ENCODE measurements around the gene TACR1. TPM values are rescaled to one million over a fixed set of nuclear protein-coding genes. Genes with fewer than 3 reads are reported as not detected.

TACR1 gene
- total RNA-seq, 4 donors from 2014 or later = 1.1 to 5.6 TPM; not detected in 2

DNA sequence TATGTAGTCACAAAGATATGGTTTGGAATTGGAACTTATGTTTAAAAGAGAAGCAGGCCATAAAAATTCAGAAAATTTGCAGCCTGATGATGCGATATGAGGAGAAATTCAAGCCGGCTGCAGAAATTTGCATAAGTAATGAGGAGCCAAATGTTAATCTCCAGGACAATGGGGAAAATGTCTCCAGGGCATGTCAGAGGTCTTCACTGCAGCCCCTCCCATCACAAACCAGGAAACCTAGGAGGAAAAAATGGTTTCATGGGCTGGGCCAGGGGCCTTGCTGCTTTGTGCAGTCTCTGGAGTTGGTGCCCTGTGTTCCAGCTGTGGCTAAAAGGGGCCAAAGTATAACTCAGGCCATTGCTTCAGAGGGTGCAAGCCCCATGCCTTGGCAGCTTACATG lies 28.4 kb downstream of the TACR1 start:
- no peaks in the 10 kb centered on the region for H3K27me3 ChIP-seq
- H3K4me1 ChIP-seq = no peaks in the 10 kb centered on the region
- no peak for DNase-seq
- TF ChIP-seq, protein P1, sequence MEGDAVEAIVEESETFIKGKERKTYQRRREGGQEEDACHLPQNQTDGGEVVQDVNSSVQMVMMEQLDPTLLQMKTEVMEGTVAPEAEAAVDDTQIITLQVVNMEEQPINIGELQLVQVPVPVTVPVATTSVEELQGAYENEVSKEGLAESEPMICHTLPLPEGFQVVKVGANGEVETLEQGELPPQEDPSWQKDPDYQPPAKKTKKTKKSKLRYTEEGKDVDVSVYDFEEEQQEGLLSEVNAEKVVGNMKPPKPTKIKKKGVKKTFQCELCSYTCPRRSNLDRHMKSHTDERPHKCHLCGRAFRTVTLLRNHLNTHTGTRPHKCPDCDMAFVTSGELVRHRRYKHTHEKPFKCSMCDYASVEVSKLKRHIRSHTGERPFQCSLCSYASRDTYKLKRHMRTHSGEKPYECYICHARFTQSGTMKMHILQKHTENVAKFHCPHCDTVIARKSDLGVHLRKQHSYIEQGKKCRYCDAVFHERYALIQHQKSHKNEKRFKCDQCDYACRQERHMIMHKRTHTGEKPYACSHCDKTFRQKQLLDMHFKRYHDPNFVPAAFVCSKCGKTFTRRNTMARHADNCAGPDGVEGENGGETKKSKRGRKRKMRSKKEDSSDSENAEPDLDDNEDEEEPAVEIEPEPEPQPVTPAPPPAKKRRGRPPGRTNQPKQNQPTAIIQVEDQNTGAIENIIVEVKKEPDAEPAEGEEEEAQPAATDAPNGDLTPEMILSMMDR (IDR thresholded peaks at IDR 0.05) = no peak
- no peak for TF ChIP-seq POLR2A (IDR thresholded peaks at IDR 0.05)
- no peak overlapping the region for H3K4me3 ChIP-seq
- H3K27ac ChIP-seq = no peak overlapping the region
- H3K36me3 ChIP-seq = no peaks in the 10 kb centered on the region
- H3K9me3 ChIP-seq = no peaks in the 10 kb centered on the region

DNA sequence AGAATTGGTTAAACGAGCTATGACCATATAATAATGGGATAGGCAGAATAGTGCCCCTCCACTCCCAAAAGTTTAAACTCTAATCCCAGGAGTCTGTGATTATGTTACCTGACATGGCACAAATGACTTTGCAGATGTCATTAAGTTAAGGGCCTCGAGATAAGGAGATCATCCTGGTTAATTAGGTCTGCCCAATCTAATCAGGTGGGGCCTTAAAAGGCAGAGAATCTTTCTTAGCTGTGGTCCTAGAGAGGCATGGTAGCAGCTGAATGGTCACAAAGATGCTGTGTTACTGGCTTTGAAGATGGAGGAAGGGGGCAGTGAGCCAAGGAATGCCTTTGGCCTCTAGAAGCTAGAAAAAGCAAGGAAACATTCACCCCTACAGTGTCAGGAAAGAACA lies 31.1 kb downstream of the TACR1 start:
- TF ChIP-seq, protein P1 (IDR thresholded peaks at IDR 0.05) = no peak
- TF ChIP-seq POLR2A (IDR thresholded peaks at IDR 0.05) = no peak
- DNase-seq = no peak
- H3K9me3 ChIP-seq = no peaks in the 10 kb centered on the region

DNA sequence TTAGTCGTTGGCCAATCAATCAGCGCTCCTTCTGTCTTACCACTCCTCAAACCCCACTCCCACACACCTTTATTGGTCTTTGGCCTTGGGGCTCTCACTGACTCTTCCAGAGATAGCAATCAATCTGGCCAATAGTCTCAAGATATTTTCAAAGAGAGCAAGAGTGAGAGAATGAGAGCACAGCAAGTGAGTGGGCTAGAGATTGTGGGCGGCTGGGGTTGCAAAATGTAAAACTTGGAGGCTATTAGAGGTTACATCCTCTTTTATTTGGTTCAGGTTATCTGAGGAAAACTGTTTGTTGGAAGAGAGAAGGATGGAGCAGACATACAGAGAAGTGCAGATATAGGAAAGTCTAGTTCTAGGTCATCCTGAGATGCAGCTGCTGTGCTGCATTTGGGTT lies 32.8 kb downstream of the TACR1 start:
- Histone ChIP-seq H3K27me3 (no peaks in the 10 kb centered on the region), H3K4me1 (no peaks in the 10 kb centered on the region), H3K9me3 (no peaks in the 10 kb centered on the region), H3K27ac (no peak overlapping the region), H3K36me3 (no peaks in the 10 kb centered on the region), H3K4me3 (no peak overlapping the region)
- TF ChIP-seq POLR2A (IDR thresholded peaks at IDR 0.05) = no peak
- TF ChIP-seq, protein P1 (IDR thresholded peaks at IDR 0.05) = no peak
- no peak for DNase-seq

More for the DNA sequence above, 31.1 kb downstream of the TACR1 start:
- Histone ChIP-seq H3K4me1 (no peaks in the 10 kb centered on the region), H3K27ac (no peak overlapping the region), H3K36me3 (no peaks in the 10 kb centered on the region), H3K27me3 (no peaks in the 10 kb centered on the region), H3K4me3 (no peak overlapping the region)

DNA sequence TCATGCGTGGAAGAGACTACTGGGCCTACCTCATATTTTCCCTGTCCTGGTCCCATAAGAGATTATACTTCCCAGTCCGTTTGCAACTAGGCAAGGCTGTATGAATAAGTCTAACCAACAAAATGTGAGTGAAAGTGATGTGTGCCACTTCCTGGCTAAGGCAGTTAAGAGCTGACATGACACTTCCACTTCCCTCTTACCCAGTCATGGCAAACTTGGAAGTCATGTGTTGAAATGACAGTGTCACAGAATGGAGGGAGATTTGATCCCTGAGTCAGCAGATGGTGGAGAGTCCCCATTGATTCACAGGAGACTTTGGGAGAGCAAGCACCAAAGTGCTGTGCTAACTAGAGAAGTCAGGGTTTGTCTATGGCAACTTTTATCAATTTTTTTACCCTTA lies 36.4 kb downstream of the TACR1 start:
- no peak overlapping the region for H3K4me3 ChIP-seq
- H3K27me3 ChIP-seq = no peaks in the 10 kb centered on the region
- H3K9me3 ChIP-seq = no peaks in the 10 kb centered on the region
- H3K4me1 ChIP-seq = no peaks in the 10 kb centered on the region
- H3K27ac ChIP-seq = no peak overlapping the region
- no peak for TF ChIP-seq POLR2A (IDR thresholded peaks at IDR 0.05)
- TF ChIP-seq, protein P1 (IDR thresholded peaks at IDR 0.05) = no peak
- DNase-seq = no peak
- H3K36me3 ChIP-seq = no peaks in the 10 kb centered on the region

DNA sequence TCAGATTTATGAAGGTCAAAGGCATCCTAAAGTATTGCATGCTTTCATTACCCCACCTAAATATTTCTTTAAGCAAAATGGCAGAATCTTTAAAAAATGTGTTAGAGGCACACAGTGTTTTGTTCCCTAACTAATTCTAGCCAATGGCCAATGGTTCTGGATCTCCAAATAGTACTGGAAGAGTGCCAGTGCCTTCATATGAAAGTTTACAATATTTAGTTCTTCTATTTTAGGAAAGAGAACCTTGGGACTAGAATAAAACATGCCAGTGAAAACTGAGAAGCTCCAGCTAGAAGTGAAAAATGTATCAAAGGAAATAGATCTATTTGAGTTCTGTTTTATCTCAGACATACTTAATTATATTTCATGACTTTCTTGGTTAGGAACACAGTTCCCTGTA lies 37.1 kb downstream of the TACR1 start:
- H3K27me3 ChIP-seq = no peaks in the 10 kb centered on the region
- TF ChIP-seq, protein P1 (IDR thresholded peaks at IDR 0.05) = no peak
- TF ChIP-seq POLR2A (IDR thresholded peaks at IDR 0.05) = no peak
- no peak overlapping the region for H3K4me3 ChIP-seq
- no peak overlapping the region for H3K27ac ChIP-seq
- DNase-seq = no peak
- no peaks in the 10 kb centered on the region for H3K4me1 ChIP-seq
- H3K9me3 ChIP-seq = no peaks in the 10 kb centered on the region
- H3K36me3 ChIP-seq = no peaks in the 10 kb centered on the region

DNA sequence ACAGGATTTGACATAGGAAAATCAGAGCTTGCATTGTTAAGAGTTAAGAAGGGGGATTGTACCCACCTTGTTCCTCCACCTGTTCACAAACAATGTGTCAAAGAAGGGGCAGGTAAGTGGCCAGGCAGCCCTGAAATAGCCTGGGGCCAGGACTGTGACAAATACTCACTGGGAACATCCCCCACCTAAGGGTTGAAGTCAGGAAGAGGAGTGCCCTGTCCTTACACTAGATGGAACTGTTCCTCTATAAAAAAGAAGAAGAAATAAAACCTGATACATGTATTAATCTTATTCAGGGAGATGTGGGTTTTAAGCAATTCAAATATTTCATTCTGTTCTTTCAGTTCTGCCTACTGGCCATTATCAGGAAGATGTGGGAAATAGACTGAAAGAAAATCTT lies 41.9 kb downstream of the TACR1 start:
- Histone ChIP-seq H3K36me3 (no peaks in the 10 kb centered on the region), H3K27me3 (no peaks in the 10 kb centered on the region), H3K9me3 (no peaks in the 10 kb centered on the region), H3K4me1 (no peaks in the 10 kb centered on the region), H3K4me3 (no peak overlapping the region), H3K27ac (no peak overlapping the region)
- TF ChIP-seq, protein P1 (IDR thresholded peaks at IDR 0.05) = no peak
- no peak for TF ChIP-seq POLR2A (IDR thresholded peaks at IDR 0.05)
- DNase-seq = no peak

All from Peyer's patch (tissue), 4 donors.